Activated CD8-positive, alpha-beta memory T cell treated with anti-CD3 and anti-CD28 coated beads, Interleukin-2, amount 50 U/mL, for 1 hour (primary cell): ENCODE measurements around the gene LCN15.
"Not testable (repeated sequence)": the region's sequence is repeated elsewhere in the genome, so short reads cannot be mapped to it uniquely, and the experiment has no call there.

ENCODE experiments used
- DNase-seq: peaks from one replicate; pipeline ENCODE4 v3.0.0-alpha.2; 2020; ENCODE audit errors: extremely low read depth

The LCN15 gene

GRCh38 chr9:136722093-136722968 lies 42.0 kb downstream of the LCN15 start:
- no peak for DNase-seq

GRCh38 chr9:136721339-136722092 lies 42.8 kb downstream of the LCN15 start:
- no peak for DNase-seq

DNA sequence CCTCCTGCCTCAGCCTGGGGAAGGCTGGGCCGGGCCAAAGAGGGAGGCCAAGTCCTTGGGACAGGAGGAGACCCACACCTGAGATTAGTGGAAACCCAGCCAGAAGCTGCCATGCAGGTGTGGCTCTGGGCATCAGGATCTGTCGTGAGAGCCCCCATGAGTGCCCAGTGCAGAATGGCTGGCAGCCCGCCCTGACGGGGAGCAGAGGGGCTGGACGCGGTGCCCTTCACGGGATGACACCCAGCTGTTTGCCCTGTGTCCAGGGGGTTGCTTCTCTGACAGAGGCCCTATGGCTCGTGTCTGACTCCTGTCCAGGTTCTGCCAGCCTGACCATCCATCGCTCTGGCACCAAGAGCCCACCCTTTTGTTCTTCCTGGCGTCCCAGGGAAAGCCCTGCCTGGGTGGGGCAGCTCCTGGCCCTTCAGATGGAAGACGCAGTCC lies 43.4 kb downstream of the LCN15 start:
- DNase-seq = no peak

DNA sequence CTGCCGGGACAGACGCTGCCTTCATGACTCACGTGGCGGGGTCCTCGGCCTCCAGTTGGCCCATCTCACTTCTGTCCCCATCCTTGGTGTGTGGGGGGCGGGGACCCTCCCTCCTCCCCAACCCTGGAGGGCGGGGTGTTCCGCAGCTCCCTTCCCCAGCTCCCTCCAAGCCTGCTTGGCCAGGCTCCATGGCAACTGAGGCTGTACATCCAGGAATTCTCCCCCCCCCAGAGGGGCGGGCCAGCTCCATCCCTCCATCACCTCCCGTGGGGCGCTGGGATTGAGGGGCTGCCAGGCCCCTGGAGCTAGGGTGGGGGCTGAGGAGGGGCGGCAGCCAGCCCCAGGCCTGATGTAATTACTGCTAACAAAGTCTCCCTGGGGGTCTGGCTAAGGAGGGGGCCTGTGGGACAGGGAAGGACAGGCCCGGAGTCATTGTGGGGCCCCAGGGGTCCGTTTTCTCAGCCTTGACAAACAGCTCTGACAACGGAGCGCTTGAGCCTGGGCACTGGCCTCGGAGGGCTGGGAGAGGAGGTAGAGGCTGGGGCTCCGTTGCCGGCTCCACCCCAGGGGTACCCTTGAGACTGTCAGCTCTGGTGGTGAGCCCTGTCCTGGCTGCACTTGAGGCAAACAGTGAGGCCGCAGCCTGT lies 43.9 kb downstream of the LCN15 start:
- DNase-seq = no peak

GRCh38 chr9:136719195-136719880 lies 45.0 kb downstream of the LCN15 start:
- no peak for DNase-seq

GRCh38 chr9:136718345-136719194 lies 45.7 kb downstream of the LCN15 start:
- no peak for DNase-seq

DNA sequence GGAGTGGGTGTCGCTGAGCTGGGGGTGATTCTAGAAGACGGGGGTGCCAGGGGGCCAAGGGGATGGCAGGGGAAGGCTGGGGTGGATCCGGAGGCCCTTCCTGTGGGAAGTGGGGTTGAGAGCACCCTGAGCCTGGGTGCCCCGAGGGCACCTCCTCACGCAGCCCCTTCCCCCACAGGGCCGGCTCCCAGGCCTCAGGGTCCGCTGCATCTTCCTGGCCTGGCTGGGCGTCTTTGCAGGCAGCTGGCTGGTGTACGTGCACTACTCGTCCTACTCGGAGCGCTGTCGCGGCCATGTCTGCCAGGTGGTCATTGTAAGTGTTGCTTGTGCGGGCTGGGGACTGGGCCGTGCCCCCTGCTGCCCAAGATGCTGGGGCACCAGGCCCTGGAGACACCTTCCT lies 46.9 kb downstream of the LCN15 start:
- no peak for DNase-seq

- no peak for DNase-seq
Observed at GRCh38 chr9:136714893-136715274, 49.4 kb downstream of the LCN15 start.

DNA sequence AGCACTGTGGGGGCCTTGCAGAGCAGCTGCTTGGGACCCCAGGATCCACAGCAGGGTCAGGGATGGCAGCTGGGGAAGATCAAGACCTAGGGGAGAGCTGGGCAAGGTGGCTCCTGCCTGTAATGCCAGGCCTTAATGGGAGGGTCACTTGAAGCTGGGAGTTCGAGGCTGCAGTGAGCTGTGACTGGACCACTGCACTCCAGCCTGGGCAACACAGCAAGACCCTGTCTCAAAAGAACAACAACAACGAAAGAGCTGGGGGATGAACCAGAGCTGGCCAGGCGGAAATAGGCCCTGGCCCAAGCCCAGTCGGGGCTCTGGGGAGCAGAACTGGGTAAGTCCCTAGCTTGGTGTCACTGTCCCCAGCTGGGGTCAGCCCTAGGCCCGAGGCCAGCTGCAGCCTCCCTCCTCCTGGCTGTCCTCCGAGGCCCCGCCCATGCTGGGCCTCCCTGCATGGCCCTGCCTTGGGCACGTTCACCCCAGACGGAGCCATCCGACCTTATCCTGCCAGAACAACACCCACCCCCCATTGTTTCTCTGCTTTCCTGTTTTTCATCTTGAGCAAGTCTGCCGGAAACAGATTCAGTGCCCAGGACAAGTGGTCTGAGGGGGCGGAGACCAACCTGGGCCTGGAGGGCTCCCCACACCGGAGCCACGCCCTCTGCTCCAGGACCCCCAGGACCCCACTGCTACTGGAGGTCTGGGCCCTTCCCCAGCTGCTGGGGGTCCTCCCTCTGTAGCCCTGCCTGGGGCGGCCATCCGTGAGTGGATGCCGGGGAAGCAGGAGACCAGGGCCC lies 50.0 kb downstream of the LCN15 start:
- DNase-seq = no peak

GRCh38 chr9:136713550-136713949 lies 50.8 kb downstream of the LCN15 start:
- DNase-seq = no peak

DNA sequence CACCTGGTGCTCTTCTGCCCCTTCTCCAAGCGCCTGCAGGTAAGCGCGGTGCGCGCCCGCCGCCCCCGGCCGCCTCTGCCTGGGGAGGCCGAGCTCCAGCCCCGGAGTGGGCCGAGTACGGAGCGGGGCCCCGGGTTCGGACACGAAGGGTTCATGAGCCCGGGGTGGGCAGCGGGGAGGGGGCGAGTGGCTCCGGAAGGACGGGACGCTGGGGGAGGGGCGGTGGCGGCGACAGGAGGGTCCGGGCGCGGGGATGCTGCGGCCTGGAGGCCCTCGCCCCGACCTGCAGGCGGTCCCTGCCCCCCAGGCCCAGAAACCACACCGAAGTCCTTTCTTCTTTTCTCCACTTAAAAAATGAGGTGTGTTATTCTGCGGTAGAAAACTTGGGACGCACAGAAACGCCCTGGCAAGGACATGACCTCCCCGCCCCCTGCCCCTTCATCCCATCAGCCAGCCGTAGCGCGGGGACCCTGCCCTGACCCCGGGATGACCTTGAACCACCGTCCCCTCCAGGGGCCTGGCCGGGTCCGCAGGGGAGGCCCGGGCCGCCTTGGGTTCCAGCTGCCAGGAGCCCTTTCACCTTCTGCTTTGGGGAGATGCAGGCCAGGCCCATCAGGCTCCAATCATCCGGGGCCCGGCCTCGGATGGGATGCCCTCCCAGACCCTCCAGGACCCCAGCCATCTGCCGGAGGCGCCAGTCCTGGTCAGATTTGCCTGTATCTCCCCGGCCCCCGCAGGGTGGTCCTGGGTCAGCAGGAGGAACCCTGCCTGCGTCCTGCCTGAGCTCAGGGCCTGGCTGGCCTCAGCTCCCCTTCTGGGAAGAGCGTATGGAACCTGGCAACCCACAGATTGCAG lies 51.4 kb downstream of the LCN15 start:
- DNase-seq = no peak

DNA sequence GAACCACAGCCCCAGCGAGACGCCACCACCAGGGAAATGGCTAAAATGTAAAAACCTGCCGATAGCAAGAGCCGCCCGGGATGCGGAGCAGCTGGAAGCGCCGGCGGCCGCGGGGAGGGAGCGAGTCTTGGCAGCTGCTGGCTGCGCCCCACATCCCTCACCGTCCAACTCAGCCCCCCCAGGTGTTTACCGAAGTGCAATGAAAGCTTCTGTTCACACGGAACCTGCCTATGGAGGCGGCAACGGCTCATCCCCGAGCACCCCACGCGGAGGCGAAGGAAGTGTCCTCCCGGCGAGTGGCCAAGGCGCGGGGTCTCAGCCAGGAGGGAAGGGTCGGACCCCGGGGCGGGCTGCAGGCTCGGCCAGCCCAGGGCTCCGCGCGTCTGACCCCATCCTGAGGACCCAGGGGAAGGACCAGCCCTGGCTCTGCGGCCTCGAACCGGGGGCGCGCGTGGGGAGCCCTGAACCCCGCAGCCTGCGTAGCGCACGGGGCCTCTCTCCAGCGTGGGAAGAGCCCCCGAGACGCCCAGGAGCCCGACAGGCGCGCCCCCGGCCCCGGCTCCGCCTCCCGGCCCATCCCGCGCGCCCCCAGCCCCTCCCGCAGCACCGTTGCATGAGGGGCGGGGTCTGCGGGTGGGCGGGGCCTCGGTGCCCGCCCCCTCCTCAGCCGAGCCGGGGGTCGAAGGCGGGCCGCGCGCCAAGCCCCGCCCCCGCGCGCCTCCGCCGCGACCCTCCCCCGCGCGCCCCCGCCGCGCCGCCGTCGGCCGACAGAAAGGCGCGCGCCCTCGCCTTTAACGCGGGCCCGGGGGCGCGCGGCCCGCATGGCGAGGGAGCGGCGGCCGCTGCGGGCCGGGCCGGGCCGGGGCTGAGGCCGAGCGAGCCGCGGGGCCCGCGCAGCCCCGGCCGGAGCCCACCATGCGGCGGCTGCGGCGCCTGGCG lies 52.3 kb downstream of the LCN15 start, which contains the start of gene DIPK1B:
Gene DIPK1B, plus strand, starts transcription at position 822 of the 939 bp plus-strand sequence. Its CDS starts 94 bp downstream, at position 916.
- DNase-seq = no peak

DNA sequence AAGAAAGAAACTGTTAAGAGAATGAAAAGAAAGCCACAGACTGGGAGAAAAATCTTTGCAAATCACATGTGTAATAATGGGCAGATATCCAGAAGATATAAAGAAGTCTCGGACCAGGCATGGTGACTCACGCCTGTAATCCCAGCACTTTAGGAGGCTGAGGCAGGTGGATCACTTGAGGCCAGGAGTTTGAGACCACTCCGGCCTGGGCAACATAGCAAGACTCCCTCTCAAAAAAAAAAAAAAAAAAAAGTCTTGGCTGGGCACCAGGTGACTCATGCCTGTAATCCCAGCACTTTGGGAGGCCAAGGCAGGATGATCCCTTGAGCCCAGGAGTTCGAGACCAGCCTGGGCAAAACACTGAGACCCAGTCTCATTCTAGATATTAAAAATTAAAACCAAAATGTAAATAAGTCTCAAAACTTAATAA lies 53.1 kb downstream of the LCN15 start:
- DNase-seq = not testable (repeated sequence)

- DNase-seq = no peak
Observed at GRCh38 chr9:136710543-136710942, 53.8 kb downstream of the LCN15 start.
